Mammary epithelial cell (primary cell): ENCODE results near the gene GPHA2.

Experiments used
- CTCF ChIP-seq, 2 donors: IDR thresholded peaks in 1 of 2; conservative IDR thresholded peaks in 1 of 2; 2 replicates each; pipeline ENCODE4 v1.5.1; 2011 to 2012; ENCODE audit warnings: inconsistent platforms in 2 of 2, low read length in 2 of 2, mild to moderate bottlenecking in 2 of 2, control low read depth in 1 of 2, low read depth in 1 of 2; ENCODE audit not compliant: insufficient read depth in 1 of 2; ENCODE audit errors: extremely low read depth in 1 of 2
- EZH2 ChIP-seq: IDR thresholded peaks from 2 replicates; pipeline ENCODE4 v1.6.1; 2012; ENCODE audit warnings: low read length, inconsistent platforms, borderline replicate concordance

GRCh38 chr11:64960719-64961118, 25.0 kb upstream of the GPHA2 start:
- TF ChIP-seq CTCF (conservative IDR thresholded peaks at IDR 0.05 in 1 of 2, IDR thresholded peaks at IDR 0.05 in 1 of 2; ENCODE audit: extremely low read depth in 1 of 2, insufficient read depth in 1 of 2, low read depth in 1 of 2, low read length in 2 of 2) (no peak), EZH2 (no peak)
